Measurements from ENCODE around the gene S100A3. TPM values are rescaled to one million over a fixed set of nuclear protein-coding genes. Genes with fewer than 3 reads are reported as not detected.
"Not testable (repeated sequence)": the region's sequence is repeated elsewhere in the genome, so short reads cannot be mapped to it uniquely, and the experiment has no call there.

Gene S100A3
- total RNA-seq, 1 donor from 2014 or later: 8.7 TPM

DNA sequence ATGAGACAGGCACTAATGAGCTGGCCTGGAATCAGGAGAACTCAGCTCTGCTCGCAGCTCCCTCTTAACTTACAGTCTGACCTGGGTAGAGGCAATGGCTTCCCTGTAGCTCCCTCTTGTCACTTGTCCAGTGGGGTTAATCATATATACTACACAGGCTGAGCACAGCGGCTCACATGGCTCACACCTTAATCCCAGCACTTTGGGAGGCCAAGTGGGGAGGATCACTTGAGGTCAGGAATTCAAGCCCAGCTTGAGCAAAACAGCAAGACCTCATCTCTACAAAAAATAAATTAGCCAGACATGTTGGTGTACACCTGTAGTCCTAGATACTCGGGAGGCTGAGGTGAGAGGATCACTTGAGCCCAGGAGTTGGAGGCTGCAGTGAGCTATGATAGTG, 17.4 kb downstream of the S100A3 start:
- no peaks in the 10 kb centered on the region for H3K27me3 Mint-ChIP-seq (ENCODE audit: low read depth)
- DNase-seq (ENCODE audit: low spot score): no peak
- TF ChIP-seq, protein P1, sequence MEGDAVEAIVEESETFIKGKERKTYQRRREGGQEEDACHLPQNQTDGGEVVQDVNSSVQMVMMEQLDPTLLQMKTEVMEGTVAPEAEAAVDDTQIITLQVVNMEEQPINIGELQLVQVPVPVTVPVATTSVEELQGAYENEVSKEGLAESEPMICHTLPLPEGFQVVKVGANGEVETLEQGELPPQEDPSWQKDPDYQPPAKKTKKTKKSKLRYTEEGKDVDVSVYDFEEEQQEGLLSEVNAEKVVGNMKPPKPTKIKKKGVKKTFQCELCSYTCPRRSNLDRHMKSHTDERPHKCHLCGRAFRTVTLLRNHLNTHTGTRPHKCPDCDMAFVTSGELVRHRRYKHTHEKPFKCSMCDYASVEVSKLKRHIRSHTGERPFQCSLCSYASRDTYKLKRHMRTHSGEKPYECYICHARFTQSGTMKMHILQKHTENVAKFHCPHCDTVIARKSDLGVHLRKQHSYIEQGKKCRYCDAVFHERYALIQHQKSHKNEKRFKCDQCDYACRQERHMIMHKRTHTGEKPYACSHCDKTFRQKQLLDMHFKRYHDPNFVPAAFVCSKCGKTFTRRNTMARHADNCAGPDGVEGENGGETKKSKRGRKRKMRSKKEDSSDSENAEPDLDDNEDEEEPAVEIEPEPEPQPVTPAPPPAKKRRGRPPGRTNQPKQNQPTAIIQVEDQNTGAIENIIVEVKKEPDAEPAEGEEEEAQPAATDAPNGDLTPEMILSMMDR (IDR thresholded peaks at IDR 0.05): no peak
- H3K36me3 Mint-ChIP-seq (ENCODE audit: low read depth): no peaks in the 10 kb centered on the region
- H3K9me3 Mint-ChIP-seq (ENCODE audit: low read depth): no peaks in the 10 kb centered on the region
- peaks cover 24% of the 10 kb centered on the region for H3K4me1 Mint-ChIP-seq (ENCODE audit: low read depth)
- no peak overlapping the region for H3K4me3 Mint-ChIP-seq (ENCODE audit: unreplicated experiment)
- H3K27ac Mint-ChIP-seq (ENCODE audit: unreplicated experiment): no peak overlapping the region

DNA sequence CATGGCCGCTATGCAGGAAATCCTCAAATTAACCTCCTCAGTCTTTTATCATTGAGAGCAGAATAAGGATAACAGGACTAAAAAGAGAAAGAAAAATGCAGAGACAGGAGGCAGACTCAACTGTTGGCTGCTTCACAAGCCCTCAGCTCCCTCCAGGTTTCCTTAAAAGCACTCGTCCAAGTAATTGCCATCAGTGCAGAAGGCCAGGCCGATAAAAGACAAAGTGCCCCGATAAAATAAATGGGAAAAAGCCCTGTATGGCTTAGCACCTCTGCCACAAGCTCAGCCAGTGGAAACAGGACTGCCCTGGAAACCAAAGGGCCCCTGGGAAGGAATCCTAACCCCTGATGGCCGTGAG, 21.4 kb downstream of the S100A3 start:
- Mint-ChIP-seq H3K27me3 (ENCODE audit: low read depth) (no peaks in the 10 kb centered on the region), H3K4me3 (ENCODE audit: unreplicated experiment) (no peak overlapping the region), H3K4me1 (ENCODE audit: low read depth) (peaks cover 15% of the 10 kb centered on the region), H3K27ac (ENCODE audit: unreplicated experiment) (no peak overlapping the region), H3K9me3 (ENCODE audit: low read depth) (no peaks in the 10 kb centered on the region), H3K36me3 (ENCODE audit: low read depth) (no peaks in the 10 kb centered on the region)
- TF ChIP-seq, protein P1 (IDR thresholded peaks at IDR 0.05): no peak
- DNase-seq (ENCODE audit: low spot score): no peak

DNA sequence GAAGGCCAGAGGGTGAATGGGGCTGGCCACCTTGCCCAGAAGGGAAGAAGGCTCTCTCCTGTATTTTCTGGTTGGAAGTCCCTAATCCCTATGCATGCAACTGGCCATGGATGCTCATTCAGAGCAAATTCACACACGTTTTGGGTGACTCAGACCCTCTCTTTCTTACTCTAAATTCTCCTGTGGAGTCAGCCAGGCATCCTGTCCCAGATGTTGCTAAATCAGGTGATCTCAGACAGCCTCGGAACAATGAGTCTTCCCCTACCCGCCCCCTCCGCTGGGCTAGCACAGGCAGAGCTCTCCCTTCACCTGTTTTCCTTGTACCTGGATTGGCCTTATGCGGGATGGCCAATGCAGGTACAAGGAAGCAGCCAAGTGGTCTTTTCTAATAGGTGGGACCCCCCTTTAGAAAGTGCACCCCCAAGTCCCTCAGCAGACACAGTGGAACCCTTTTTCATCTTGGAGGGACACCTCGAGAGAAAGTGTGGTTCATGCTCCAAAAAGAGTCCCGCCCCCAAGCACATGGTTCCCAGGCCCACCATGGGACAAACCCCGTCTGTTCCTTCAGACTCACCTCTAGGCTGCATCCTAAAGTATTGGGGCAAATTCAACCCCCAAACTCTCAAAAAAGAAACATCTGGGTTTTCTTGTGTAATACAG, 21.9 kb downstream of the S100A3 start:
- no peaks in the 10 kb centered on the region for H3K27me3 Mint-ChIP-seq (ENCODE audit: low read depth)
- TF ChIP-seq, protein P1 (IDR thresholded peaks at IDR 0.05): no peak
- H3K9me3 Mint-ChIP-seq (ENCODE audit: low read depth): no peaks in the 10 kb centered on the region
- no peak for DNase-seq (ENCODE audit: low spot score)
- peaks cover 11% of the 10 kb centered on the region for H3K4me1 Mint-ChIP-seq (ENCODE audit: low read depth)
- no peak overlapping the region for H3K4me3 Mint-ChIP-seq (ENCODE audit: unreplicated experiment)
- H3K36me3 Mint-ChIP-seq (ENCODE audit: low read depth): no peaks in the 10 kb centered on the region
- no peak overlapping the region for H3K27ac Mint-ChIP-seq (ENCODE audit: unreplicated experiment)

DNA sequence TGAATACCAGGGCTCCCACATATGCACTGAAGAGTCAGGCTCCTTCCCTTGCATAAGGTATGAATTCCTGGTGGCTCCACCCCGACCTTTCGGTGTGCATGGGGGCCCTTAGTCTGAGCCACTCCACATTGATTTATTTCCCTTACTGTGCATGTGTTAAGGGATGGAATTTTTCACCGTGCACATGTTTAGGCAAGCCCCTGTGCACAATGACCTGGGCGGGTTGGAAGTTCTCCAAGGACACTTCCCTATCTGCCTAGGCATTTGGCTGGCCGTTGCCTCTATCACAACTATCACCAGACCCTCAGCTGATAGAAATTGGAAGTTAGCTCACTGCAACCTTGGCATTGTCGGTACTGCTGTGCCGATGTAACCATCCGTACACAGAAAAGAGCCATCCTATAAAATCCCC, 22.9 kb downstream of the S100A3 start:
- no peaks in the 10 kb centered on the region for H3K27me3 Mint-ChIP-seq (ENCODE audit: low read depth)
- TF ChIP-seq, protein P1 (IDR thresholded peaks at IDR 0.05): no peak
- no peak overlapping the region for H3K27ac Mint-ChIP-seq (ENCODE audit: unreplicated experiment)
- no peak for DNase-seq (ENCODE audit: low spot score)
- peaks cover 11% of the 10 kb centered on the region for H3K4me1 Mint-ChIP-seq (ENCODE audit: low read depth)
- H3K4me3 Mint-ChIP-seq (ENCODE audit: unreplicated experiment): no peak overlapping the region
- H3K9me3 Mint-ChIP-seq (ENCODE audit: low read depth): no peaks in the 10 kb centered on the region
- no peaks in the 10 kb centered on the region for H3K36me3 Mint-ChIP-seq (ENCODE audit: low read depth)

DNA sequence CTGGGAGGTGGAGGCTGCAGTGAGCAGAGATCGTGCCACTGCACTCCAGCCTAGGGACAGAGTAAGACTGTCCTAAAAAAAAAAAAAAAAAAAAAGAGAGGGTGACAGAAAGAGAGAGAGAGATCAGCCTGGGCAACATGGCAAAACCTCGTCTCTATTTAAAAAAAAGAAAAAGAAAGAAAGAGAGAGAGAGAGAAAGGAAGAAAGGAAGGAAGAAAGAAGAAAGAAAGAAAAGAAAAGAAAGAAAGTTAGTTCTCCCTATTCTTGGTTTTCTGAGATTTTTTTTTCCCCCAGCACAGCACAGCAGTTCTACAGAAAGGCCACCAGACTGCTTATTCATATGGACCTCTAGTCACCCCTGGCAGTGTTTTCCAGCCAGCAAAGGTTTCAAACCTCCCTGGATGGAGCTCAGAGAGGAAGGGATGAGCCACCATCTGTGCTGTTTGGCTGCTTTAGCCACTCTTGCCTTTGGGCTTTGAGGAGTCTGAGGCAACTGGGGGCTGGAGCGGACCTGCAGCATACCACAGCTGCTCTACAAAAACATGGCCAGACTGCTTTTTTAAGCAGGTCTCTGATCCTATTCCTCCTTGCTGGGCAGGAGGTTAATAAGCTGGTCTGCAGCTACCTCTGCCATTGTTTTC, 23.9 kb downstream of the S100A3 start:
- H3K9me3 Mint-ChIP-seq (ENCODE audit: low read depth): no peaks in the 10 kb centered on the region
- TF ChIP-seq, protein P1 (IDR thresholded peaks at IDR 0.05): no peak
- no peak for DNase-seq (ENCODE audit: low spot score)
- peak overlapping the region; percentile 54 for H3K27ac Mint-ChIP-seq (ENCODE audit: unreplicated experiment)
- no peaks in the 10 kb centered on the region for H3K36me3 Mint-ChIP-seq (ENCODE audit: low read depth)
- peaks cover 19% of the 10 kb centered on the region for H3K4me1 Mint-ChIP-seq (ENCODE audit: low read depth)
- H3K27me3 Mint-ChIP-seq (ENCODE audit: low read depth): no peaks in the 10 kb centered on the region
- no peak overlapping the region for H3K4me3 Mint-ChIP-seq (ENCODE audit: unreplicated experiment)

DNA sequence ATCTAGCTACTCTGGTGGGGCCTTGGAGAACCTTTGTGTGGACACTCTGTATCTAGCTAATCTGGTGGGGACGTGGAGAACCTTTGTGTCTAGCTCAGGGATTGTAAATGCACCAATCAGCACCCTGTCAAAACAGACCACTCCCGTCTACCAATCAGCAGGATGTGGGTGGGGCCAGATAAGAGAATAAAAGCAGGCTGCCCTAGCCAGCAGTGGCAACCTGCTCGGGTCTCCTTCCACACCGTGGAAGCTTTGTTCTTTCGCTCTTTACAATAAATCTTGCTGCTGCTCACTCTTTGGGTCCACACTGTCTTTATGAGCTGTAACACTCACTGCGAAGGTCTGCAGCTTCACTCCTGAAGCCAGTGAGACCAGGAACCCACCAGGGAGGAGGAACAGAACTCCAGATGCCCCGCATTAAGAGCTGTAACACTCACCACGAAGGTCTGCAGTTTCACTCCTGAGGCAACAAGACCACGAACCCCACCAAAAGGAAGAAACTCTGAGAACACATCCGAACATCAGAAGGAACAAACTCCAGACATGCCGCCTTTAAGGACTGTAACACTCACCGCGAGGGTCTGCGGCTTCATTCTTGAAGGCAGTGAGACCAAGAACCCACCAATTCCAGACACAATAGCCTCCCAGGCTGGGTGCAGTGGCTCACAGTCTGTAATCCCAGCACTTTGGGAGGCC, 26.6 kb downstream of the S100A3 start:
- H3K27me3 Mint-ChIP-seq (ENCODE audit: low read depth); DNase-seq (ENCODE audit: low spot score); H3K36me3 Mint-ChIP-seq (ENCODE audit: low read depth); H3K4me3 Mint-ChIP-seq (ENCODE audit: unreplicated experiment); H3K9me3 Mint-ChIP-seq (ENCODE audit: low read depth); H3K27ac Mint-ChIP-seq (ENCODE audit: unreplicated experiment): not testable (repeated sequence)
- peaks cover 29% of the 10 kb centered on the region for H3K4me1 Mint-ChIP-seq (ENCODE audit: low read depth)

DNA sequence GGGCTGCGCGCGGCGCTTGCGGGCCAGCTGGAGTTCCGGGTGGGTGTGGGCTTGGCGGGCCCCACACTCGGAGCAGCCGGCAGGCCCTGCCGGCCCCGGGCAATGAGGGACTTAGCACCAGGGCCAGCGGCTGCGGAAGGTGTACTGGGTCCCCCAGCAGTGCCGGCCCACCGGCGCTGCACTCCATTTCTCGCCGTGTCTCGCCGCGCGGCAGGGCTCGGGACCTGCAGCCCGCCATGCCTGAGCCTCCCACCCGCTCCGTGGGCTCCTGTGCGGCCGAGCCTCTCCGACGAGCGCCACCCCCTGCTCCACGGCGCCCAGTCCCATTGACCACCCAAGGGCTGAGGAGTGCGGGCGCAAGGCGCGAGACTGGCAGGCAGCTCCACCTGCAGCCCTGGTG, 27.2 kb downstream of the S100A3 start:
- not testable (repeated sequence) for H3K27ac Mint-ChIP-seq (ENCODE audit: unreplicated experiment); H3K27me3 Mint-ChIP-seq (ENCODE audit: low read depth); H3K9me3 Mint-ChIP-seq (ENCODE audit: low read depth); H3K4me3 Mint-ChIP-seq (ENCODE audit: unreplicated experiment); H3K36me3 Mint-ChIP-seq (ENCODE audit: low read depth); DNase-seq (ENCODE audit: low spot score)
- peaks cover 29% of the 10 kb centered on the region for H3K4me1 Mint-ChIP-seq (ENCODE audit: low read depth)

All from chondrocyte (in vitro differentiated cells).